Stimulated activated CD4-positive, alpha-beta T cell treated with anti-CD3 and anti-CD28 coated beads, TNF-alpha, amount 100 ng/mL, for 1 hour (primary cell): ENCODE measurements around the gene XPOT.

ENCODE experiments used
- DNase-seq, 3 donors: peaks; one replicate each; pipeline ENCODE4 v3.0.0-alpha.2; 2020; ENCODE audit warnings: low read depth in 3 of 3, low spot score in 1 of 3

The XPOT gene

GRCh38 chr12:64413884-64414283 is 9.7 kb downstream of the XPOT start:
- DNase-seq = no peak

GRCh38 chr12:64418209-64418608 is 14.0 kb downstream of the XPOT start:
- DNase-seq = no peak

- no peak for DNase-seq
These were observed 15.5 kb downstream of the XPOT start for GRCh38 chr12:64419696-64420095.

- DNase-seq = no peak
These were observed 23.8 kb downstream of the XPOT start for GRCh38 chr12:64427988-64428387.

- no peak for DNase-seq
These were observed 24.8 kb downstream of the XPOT start for GRCh38 chr12:64428956-64429355.

GRCh38 chr12:64430886-64431285 is 26.7 kb downstream of the XPOT start:
- no peak for DNase-seq

GRCh38 chr12:64431791-64432190 is 27.6 kb downstream of the XPOT start:
- DNase-seq = no peak

GRCh38 chr12:64433915-64434314 is 29.7 kb downstream of the XPOT start:
- no peak for DNase-seq

- no peak for DNase-seq
These were observed 35.9 kb downstream of the XPOT start for GRCh38 chr12:64440100-64440499.

- no peak for DNase-seq
These were observed 41.3 kb downstream of the XPOT start for GRCh38 chr12:64445490-64445889.

GRCh38 chr12:64446295-64446694 is 42.1 kb downstream of the XPOT start:
- no peak for DNase-seq

GRCh38 chr12:64450057-64450640 is 46.0 kb downstream of the XPOT start:
- DNase-seq = no peak

GRCh38 chr12:64450711-64451486 is 46.7 kb downstream of the XPOT start:
- no peak for DNase-seq

- peak in 1 of 3 donors; percentile 53 for DNase-seq
These were observed 47.7 kb downstream of the XPOT start, which contains the start of gene TBK1 for GRCh38 chr12:64451687-64452558. Gene TBK1 (plus strand): TSS chr12:64452120. CDS start chr12:64455871, 3,751 bp downstream.

GRCh38 chr12:64452559-64453329 is 48.6 kb downstream of the XPOT start:
- DNase-seq = no peak

GRCh38 chr12:64455506-64455905 is 51.3 kb downstream of the XPOT start:
- DNase-seq = no peak

- no peak for DNase-seq
These were observed 51.9 kb downstream of the XPOT start for GRCh38 chr12:64456119-64456518.

- DNase-seq = no peak
These were observed 52.8 kb downstream of the XPOT start for GRCh38 chr12:64457032-64457431.

- no peak for DNase-seq
These were observed 53.3 kb downstream of the XPOT start for GRCh38 chr12:64457466-64457865.

GRCh38 chr12:64457923-64458322 is 53.7 kb downstream of the XPOT start:
- no peak for DNase-seq

- DNase-seq = no peak
These were observed 55.3 kb downstream of the XPOT start for GRCh38 chr12:64459394-64459891.
